ENCODE results near the gene FSTL5. TPM values are rescaled to one million over a fixed set of nuclear protein-coding genes. Genes with fewer than 3 reads are reported as not detected.

Gene FSTL5
- total RNA-seq, 2 donors from 2014 or later = 0.24 to 1.1 TPM

DNA sequence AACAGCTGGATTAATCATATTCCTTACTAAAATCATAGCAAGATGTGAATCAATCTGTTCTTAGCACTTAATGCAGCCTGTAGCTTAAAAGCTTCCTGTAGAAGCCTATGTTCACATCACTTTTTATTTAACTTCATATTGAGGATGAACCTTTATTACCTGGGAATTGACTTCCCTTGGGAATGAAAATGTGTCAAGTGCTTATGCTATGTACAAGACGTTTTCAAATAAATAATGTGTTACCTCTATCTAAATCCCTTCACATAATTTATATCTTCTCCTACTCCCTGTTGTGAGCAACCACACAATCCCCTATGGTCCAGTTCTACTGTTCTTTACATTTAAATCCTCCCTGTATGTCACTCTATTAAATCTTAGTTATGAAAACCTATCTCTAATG lies 633.1 kb downstream of the FSTL5 start:
- no peaks in the 10 kb centered on the region for H3K9me3 ChIP-seq (ENCODE audit: control insufficient read depth, low read length)
- Mint-ChIP-seq H3K4me3 (no peak overlapping the region), H3K27ac (no peak overlapping the region), H3K4me1 (no peaks in the 10 kb centered on the region), H3K9me3 (no peaks in the 10 kb centered on the region), H3K27me3 (ENCODE audit: insufficient read depth) (no peaks in the 10 kb centered on the region), H3K36me3 (ENCODE audit: low read depth) (no peaks in the 10 kb centered on the region)
- H3K36me3 ChIP-seq (ENCODE audit: control insufficient read depth, insufficient read depth, low read length) = no peaks in the 10 kb centered on the region
- H3K4me3 ChIP-seq (ENCODE audit: low read length) = no peak overlapping the region
- H3K4me1 ChIP-seq (ENCODE audit: control insufficient read depth, insufficient read depth, low read length) = no peaks in the 10 kb centered on the region
- WGBS, 2 experiments (ENCODE audit: insufficient coverage in 1 of 2, insufficient read length in 1 of 2) = 80 to 89% methylated on average over 1 of the region's 1 CpG
- no peak for TF ChIP-seq CTCF (conservative IDR thresholded peaks at IDR 0.05)
- DNase-seq = no peak
- H3K27me3 ChIP-seq (ENCODE audit: control insufficient read depth, insufficient read depth, low read length, poor library complexity, severe bottlenecking) = no peaks in the 10 kb centered on the region
- no peak overlapping the region for H3K27ac ChIP-seq (ENCODE audit: low read depth, low read length)
- no peak overlapping the region for H3K9ac ChIP-seq (ENCODE audit: extremely low read depth, low read length, poor library complexity, severe bottlenecking)

DNA sequence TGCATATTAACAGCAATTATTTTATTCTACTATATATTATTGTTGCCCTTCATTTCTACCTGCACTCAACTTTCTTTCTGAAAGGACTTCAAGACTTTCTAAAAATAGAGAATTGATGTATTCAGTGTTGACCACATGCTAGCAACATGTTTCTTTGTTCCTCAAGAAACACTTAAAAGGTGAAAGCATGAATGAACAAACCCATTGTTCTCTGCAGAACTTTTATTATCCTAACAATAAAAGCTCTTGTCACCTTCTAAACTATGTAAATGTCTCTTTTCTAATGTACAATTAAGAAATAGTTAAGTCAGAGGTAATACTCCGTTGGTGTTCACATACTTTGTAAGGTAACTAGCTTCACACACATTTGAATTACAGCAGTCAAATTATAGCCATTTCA lies 638.7 kb downstream of the FSTL5 start:
- no peak for TF ChIP-seq CTCF (conservative IDR thresholded peaks at IDR 0.05)
- Histone ChIP-seq H3K9me3 (ENCODE audit: control insufficient read depth, low read length) (no peaks in the 10 kb centered on the region), H3K9ac (ENCODE audit: extremely low read depth, low read length, poor library complexity, severe bottlenecking) (no peak overlapping the region), H3K4me3 (ENCODE audit: low read length) (no peak overlapping the region), H3K27me3 (ENCODE audit: control insufficient read depth, insufficient read depth, low read length, poor library complexity, severe bottlenecking) (no peaks in the 10 kb centered on the region), H3K36me3 (ENCODE audit: control insufficient read depth, insufficient read depth, low read length) (no peaks in the 10 kb centered on the region), H3K4me1 (ENCODE audit: control insufficient read depth, insufficient read depth, low read length) (no peaks in the 10 kb centered on the region), H3K27ac (ENCODE audit: low read depth, low read length) (no peak overlapping the region)
- H3K4me1 Mint-ChIP-seq = no peaks in the 10 kb centered on the region
- 75% methylated on average over 1 of the region's 1 CpG; no CpG with 5 or more reads in 1 of the 2 experiments for WGBS, 2 experiments (ENCODE audit: insufficient coverage in 1 of 2, insufficient read length in 1 of 2)
- H3K4me3 Mint-ChIP-seq = no peak overlapping the region
- H3K9me3 Mint-ChIP-seq = no peaks in the 10 kb centered on the region
- H3K27me3 Mint-ChIP-seq (ENCODE audit: insufficient read depth) = no peaks in the 10 kb centered on the region
- no peak overlapping the region for H3K27ac Mint-ChIP-seq
- DNase-seq = no peak
- H3K36me3 Mint-ChIP-seq (ENCODE audit: low read depth) = no peaks in the 10 kb centered on the region

- Mint-ChIP-seq H3K9me3 (no peaks in the 10 kb centered on the region), H3K36me3 (ENCODE audit: low read depth) (no peaks in the 10 kb centered on the region), H3K27ac (no peak overlapping the region), H3K27me3 (ENCODE audit: insufficient read depth) (no peaks in the 10 kb centered on the region), H3K4me1 (no peaks in the 10 kb centered on the region), H3K4me3 (no peak overlapping the region)
- WGBS, 2 experiments (ENCODE audit: insufficient coverage in 1 of 2, insufficient read length in 1 of 2) = 80% methylated on average over 3 of the region's 3 CpGs; no CpG with 5 or more reads in 1 of the 2 experiments
- Histone ChIP-seq H3K4me1 (ENCODE audit: control insufficient read depth, insufficient read depth, low read length) (no peaks in the 10 kb centered on the region), H3K27me3 (ENCODE audit: control insufficient read depth, insufficient read depth, low read length, poor library complexity, severe bottlenecking) (no peaks in the 10 kb centered on the region), H3K36me3 (ENCODE audit: control insufficient read depth, insufficient read depth, low read length) (no peaks in the 10 kb centered on the region), H3K27ac (ENCODE audit: low read depth, low read length) (no peak overlapping the region), H3K4me3 (ENCODE audit: low read length) (no peak overlapping the region), H3K9ac (ENCODE audit: extremely low read depth, low read length, poor library complexity, severe bottlenecking) (no peak overlapping the region), H3K9me3 (ENCODE audit: control insufficient read depth, low read length) (no peaks in the 10 kb centered on the region)
- TF ChIP-seq CTCF (conservative IDR thresholded peaks at IDR 0.05) = no peak
- no peak for DNase-seq
Measured at GRCh38 chr4:161522031-161522430, 641.8 kb downstream of the FSTL5 start.

Measured in endodermal cell (in vitro differentiated cells).